Measurements from ENCODE around the gene ITGA3. TPM values are rescaled to one million over a fixed set of nuclear protein-coding genes. Genes with fewer than 3 reads are reported as not detected.

The ITGA3 gene
- total RNA-seq, 1 experiment from 2014 or later, result 14.7 TPM

DNA sequence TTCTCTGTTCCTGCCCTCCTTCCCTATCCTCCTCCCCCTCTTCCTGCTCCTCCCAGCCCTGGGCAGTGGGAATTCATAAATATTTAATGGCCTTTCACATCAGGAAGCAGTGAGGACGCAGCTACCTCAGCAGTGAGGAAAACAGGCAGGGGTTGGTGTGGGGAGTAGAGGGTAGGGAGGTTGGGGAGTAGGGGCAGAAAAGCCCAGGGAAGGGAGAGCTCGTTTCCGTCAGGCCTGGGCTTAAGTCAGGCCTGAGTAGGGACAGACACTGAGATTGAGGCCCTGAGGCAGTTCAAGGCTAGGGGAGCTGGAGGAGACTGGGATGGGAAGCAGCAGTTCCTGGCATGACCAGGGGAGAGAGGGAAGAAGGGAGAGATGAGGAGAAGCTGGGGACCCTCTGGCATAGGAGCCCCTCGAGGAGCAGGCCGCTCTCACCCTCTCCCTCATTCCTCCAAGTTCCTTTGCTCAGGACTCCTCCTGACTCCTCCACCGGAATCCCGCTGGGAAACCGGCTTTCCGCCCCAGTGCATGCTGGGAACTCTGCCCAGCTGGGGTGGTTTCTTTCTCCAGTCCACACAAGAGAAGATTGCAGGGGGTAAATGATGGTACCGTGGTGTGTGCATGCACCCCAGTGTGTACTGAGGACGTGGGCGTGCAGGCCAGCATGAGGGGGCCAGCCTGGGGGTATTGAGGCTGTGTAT lies 67.9 kb downstream of the ITGA3 start:
- Histone ChIP-seq H3K9me3 (no peaks in the 10 kb centered on the region), H3K36me3 (ENCODE audit: control insufficient read depth, insufficient read depth, low read length) (no peaks in the 10 kb centered on the region), H3K4me1 (peaks cover 10% of the 10 kb centered on the region), H3K27me3 (replicated peaks; ENCODE audit: control insufficient read depth, insufficient read depth, low read length) (no peaks in the 10 kb centered on the region), H3K4me3 (ENCODE audit: low read depth, low read length) (no peak overlapping the region)
- H3K4me1 Mint-ChIP-seq (ENCODE audit: low read depth, unreplicated experiment), result peaks cover 11% of the 10 kb centered on the region
- H3K4me3 Mint-ChIP-seq (ENCODE audit: unreplicated experiment), result no peak overlapping the region
- DNase-seq, result peak; percentile 42 to 48
- no peaks in the 10 kb centered on the region for H3K9me3 Mint-ChIP-seq (ENCODE audit: unreplicated experiment)
- no peaks in the 10 kb centered on the region for H3K36me3 Mint-ChIP-seq (ENCODE audit: insufficient read depth, unreplicated experiment)
- ChIA-PET POLR2A (interaction anchor here (0.9 kb wide), 1 partner anchor 241 kb away, joined by 4 read pairs; no protein-coding TSS in a partner anchor), CTCF (interaction anchor here (0.6 to 2.3 kb wide), 8 partner anchors 9 to 561 kb away, joined by 3 to 11 read pairs (median 5); no protein-coding TSS in a partner anchor)
- H3K27me3 Mint-ChIP-seq (ENCODE audit: insufficient read depth, unreplicated experiment), result no peaks in the 10 kb centered on the region
- no TSS peak for BruUV-seq (replicated peaks)
- TF ChIP-seq, protein P1, sequence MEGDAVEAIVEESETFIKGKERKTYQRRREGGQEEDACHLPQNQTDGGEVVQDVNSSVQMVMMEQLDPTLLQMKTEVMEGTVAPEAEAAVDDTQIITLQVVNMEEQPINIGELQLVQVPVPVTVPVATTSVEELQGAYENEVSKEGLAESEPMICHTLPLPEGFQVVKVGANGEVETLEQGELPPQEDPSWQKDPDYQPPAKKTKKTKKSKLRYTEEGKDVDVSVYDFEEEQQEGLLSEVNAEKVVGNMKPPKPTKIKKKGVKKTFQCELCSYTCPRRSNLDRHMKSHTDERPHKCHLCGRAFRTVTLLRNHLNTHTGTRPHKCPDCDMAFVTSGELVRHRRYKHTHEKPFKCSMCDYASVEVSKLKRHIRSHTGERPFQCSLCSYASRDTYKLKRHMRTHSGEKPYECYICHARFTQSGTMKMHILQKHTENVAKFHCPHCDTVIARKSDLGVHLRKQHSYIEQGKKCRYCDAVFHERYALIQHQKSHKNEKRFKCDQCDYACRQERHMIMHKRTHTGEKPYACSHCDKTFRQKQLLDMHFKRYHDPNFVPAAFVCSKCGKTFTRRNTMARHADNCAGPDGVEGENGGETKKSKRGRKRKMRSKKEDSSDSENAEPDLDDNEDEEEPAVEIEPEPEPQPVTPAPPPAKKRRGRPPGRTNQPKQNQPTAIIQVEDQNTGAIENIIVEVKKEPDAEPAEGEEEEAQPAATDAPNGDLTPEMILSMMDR (IDR thresholded peaks at IDR 0.05; ENCODE audit: insufficient read depth in 1 of 2, low read depth in 1 of 2, low read length in 1 of 2, severe bottlenecking in 1 of 2, unreplicated experiment in 1 of 2), result no peak
- intact Hi-C loops (cut with micrococcal nuclease; ENCODE audit: unreplicated experiment), result no loop called here
- no peak overlapping the region for H3K27ac Mint-ChIP-seq (ENCODE audit: unreplicated experiment)

DNA sequence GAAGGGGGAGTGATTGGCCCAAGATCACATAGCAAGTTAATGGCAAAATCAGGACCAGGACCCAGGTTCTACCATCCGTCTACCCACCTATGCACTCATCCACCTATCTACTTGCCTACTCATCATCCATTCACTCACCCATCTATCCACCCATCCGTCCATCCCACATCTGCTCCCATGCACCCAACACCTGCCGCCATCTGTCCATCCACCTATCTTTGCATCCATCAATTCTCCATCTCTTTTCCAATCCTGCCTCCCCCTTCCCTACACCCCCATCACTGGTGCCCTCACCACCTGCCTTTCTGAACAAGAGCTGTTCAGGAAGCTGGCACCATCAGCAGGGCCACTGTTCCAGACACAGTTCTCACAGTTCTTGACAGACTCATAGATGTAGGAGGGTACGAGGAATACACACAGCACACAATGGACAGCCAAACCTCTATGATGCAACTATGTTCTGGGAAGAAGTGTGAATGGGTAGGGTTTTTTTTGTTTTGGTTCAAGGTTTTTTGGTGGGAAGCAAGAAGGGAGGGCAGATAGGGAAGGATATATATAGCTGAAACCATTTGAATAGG lies 69.6 kb downstream of the ITGA3 start:
- no peaks in the 10 kb centered on the region for H3K9me3 ChIP-seq
- POLR2A ChIA-PET, result interaction anchor here (0.7 kb wide), 1 partner anchor 135 kb away, joined by 7 read pairs; no protein-coding TSS in a partner anchor
- no TSS peak for BruUV-seq (replicated peaks)

DNA sequence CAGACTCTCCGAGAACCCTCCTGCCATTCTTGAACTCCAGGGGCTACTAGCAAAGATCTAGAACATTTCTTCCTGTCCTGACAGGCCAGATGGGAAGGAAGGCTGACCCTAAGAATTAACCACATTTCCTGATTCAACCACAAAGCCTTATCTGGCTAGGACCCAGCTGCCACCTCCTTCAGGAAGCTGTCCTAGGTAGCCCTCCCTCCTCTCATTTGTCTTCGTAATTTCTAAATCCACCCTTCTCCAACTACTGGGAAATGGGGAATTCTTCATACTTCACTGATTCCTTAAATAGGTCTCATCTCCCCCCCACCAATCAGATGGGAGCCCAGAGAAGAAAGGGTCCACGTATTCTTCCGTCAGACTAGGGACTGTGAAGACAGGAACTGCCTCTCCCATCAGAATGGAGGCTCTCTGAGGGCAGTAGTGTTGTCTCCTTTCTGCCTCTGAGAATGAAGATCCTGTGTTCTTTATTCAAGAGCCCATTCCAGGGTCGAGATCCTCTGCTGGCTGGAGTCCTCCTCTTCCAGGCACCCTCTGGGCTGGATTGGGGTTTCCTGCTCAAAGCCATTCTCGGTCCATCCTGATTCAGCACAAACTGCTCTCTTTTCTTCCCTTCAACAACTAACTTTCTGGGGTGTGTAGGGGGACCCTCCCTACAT lies 71.9 kb downstream of the ITGA3 start:
- no peaks in the 10 kb centered on the region for H3K27me3 ChIP-seq (replicated peaks; ENCODE audit: control insufficient read depth, insufficient read depth, low read length)
- no peak overlapping the region for H3K4me3 Mint-ChIP-seq (ENCODE audit: unreplicated experiment)
- H3K4me1 ChIP-seq, result peaks cover 24% of the 10 kb centered on the region
- TF ChIP-seq, protein P1 (IDR thresholded peaks at IDR 0.05; ENCODE audit: insufficient read depth in 1 of 2, low read depth in 1 of 2, low read length in 1 of 2, severe bottlenecking in 1 of 2, unreplicated experiment in 1 of 2), result no peak
- no peaks in the 10 kb centered on the region for H3K9me3 ChIP-seq
- no peaks in the 10 kb centered on the region for H3K27me3 Mint-ChIP-seq (ENCODE audit: insufficient read depth, unreplicated experiment)
- no peak overlapping the region for H3K27ac Mint-ChIP-seq (ENCODE audit: unreplicated experiment)
- ChIA-PET POLR2A (no interaction called here), CTCF (interaction anchor here (0.6 to 1.4 kb wide), 3 partner anchors 11 to 483 kb away, joined by 3 read pairs; no protein-coding TSS in a partner anchor)
- BruUV-seq (replicated peaks), result no TSS peak
- H3K9me3 Mint-ChIP-seq (ENCODE audit: unreplicated experiment), result no peaks in the 10 kb centered on the region
- H3K36me3 Mint-ChIP-seq (ENCODE audit: insufficient read depth, unreplicated experiment), result peaks cover 27% of the 10 kb centered on the region
- peaks cover 16% of the 10 kb centered on the region for H3K4me1 Mint-ChIP-seq (ENCODE audit: low read depth, unreplicated experiment)
- no peaks in the 10 kb centered on the region for H3K36me3 ChIP-seq (ENCODE audit: control insufficient read depth, insufficient read depth, low read length)
- intact Hi-C loops (cut with micrococcal nuclease; ENCODE audit: unreplicated experiment), result no loop called here
- no peak for DNase-seq
- no peak overlapping the region for H3K4me3 ChIP-seq (ENCODE audit: low read depth, low read length)

More for the DNA sequence above, 69.6 kb downstream of the ITGA3 start:
- Mint-ChIP-seq H3K4me3 (ENCODE audit: unreplicated experiment) (no peak overlapping the region), H3K4me1 (ENCODE audit: low read depth, unreplicated experiment) (peaks cover 12% of the 10 kb centered on the region), H3K9me3 (ENCODE audit: unreplicated experiment) (no peaks in the 10 kb centered on the region), H3K27ac (ENCODE audit: unreplicated experiment) (no peak overlapping the region), H3K27me3 (ENCODE audit: insufficient read depth, unreplicated experiment) (no peaks in the 10 kb centered on the region), H3K36me3 (ENCODE audit: insufficient read depth, unreplicated experiment) (peaks cover 7% of the 10 kb centered on the region)
- Histone ChIP-seq H3K27me3 (replicated peaks; ENCODE audit: control insufficient read depth, insufficient read depth, low read length) (no peaks in the 10 kb centered on the region), H3K4me1 (peaks cover 12% of the 10 kb centered on the region), H3K4me3 (ENCODE audit: low read depth, low read length) (no peak overlapping the region), H3K36me3 (ENCODE audit: control insufficient read depth, insufficient read depth, low read length) (no peaks in the 10 kb centered on the region)
- intact Hi-C loops (cut with micrococcal nuclease; ENCODE audit: unreplicated experiment), result no loop called here
- TF ChIP-seq, protein P1 (IDR thresholded peaks at IDR 0.05; ENCODE audit: insufficient read depth in 1 of 2, low read depth in 1 of 2, low read length in 1 of 2, severe bottlenecking in 1 of 2, unreplicated experiment in 1 of 2), result no peak
- CTCF ChIA-PET, result interaction anchor here (1.0 to 1.1 kb wide), 2 partner anchors 14 to 173 kb away, joined by 3 read pairs; no protein-coding TSS in a partner anchor
- no peak for DNase-seq

Measured in Caco-2 (cell line).